Adrenal gland (tissue), 12 donors: ENCODE results near the gene SLC26A1. TPM values are rescaled to one million over a fixed set of nuclear protein-coding genes. Genes with fewer than 3 reads are reported as not detected.

Experiments used
- DNase-seq, 7 donors: peaks; one replicate each; pipeline ENCODE4 v3.0.0-alpha.2; 2019 to 2020
- H3K27ac ChIP-seq, 5 donors: fragments of 200-600 bp; sonication (generic) in 4 of 5; 1 replicate in 3 of 5; 2 replicates in 2 of 5; pipeline versions ENCODE4 v1.5.1 to v1.8.0; 2016 to 2020; ENCODE audit warnings: mild to moderate bottlenecking in 1 of 5
- H3K27me3 ChIP-seq: fragments of 200-600 bp; 2 replicates; pipeline ENCODE4 v1.8.0; 2021
- H3K36me3 ChIP-seq, 2 donors: fragments of 200-600 bp; replicated peaks in 1 of 2; 1 replicate in 1 of 2; 2 replicates in 1 of 2; pipeline versions ENCODE4 v1.5.1 to v1.8.0; 2018 to 2022
- H3K4me1 ChIP-seq, 2 donors: fragments of 200-600 bp; replicated peaks in 1 of 2; 1 replicate in 1 of 2; 2 replicates in 1 of 2; pipeline versions ENCODE4 v1.5.1 to v1.8.0; 2018 to 2021
- H3K4me3 ChIP-seq, 4 donors: fragments of 200-600 bp; sonication (generic) in 3 of 4; one replicate each; pipeline ENCODE4 v1.5.1; 2016 to 2018
- H3K9me3 ChIP-seq, 3 donors: fragments of 200-600 bp; sonication (generic) in 1 of 3; replicated peaks in 1 of 3; 1 replicate in 2 of 3; 2 replicates in 1 of 3; pipeline versions ENCODE4 v1.5.1 to v1.8.0; 2016 to 2021
- POLR2A ChIP-seq, 2 donors: fragments of 450-650 bp; IDR thresholded peaks; one replicate each; pipeline ENCODE4 v1.6.1; 2017; ENCODE audit warnings: antibody characterized with exemption in 2 of 2, mild to moderate bottlenecking in 2 of 2, moderate library complexity in 1 of 2
- WGBS, 4 donors: extraction: QIAGEN DNeasy Blood & Tissue Kit in 2 of 4; methylation state at CpG; one replicate each; pipeline versions ENCODE4 v1.1.5 to v1.1.7; 2013 to 2017; 5-methylcytosine and 5-hydroxymethylcytosine counted together
- intact Hi-C, 2 donors: fragments of 100-400 bp; cut with DNase I; formaldehyde crosslinking; loops; one replicate each; pipeline versions ENCODE4 v1.14.1 to v1.15.0; 2022 to 2023
- polyA plus RNA-seq, 3 donors: library from polyadenylated mRNA; stranded (reverse); fragments of 200-250 nt in 2 of 3; fragments of 350-450 nt in 1 of 3; fragmentation: Illumina TruSeq in 1 of 3; extraction: RNeasy Lipid Tissue Mini Kit (QIAGEN cat#74804) in 1 of 3; gene quantifications; one replicate each; pipeline ENCODE4 v1.2.3, GENCODE V29; 2013 to 2014
- total RNA-seq, 9 donors: library from RNA; depleted of rRNA in 4 of 9; stranded (reverse); fragments of >200 nt in 4 of 9; fragments of 120-200 nt in 1 of 9; fragmentation: NEBNext Ultra II Directional in 1 of 9; extraction: Animal tissue kit (Norgen Biotek cat#: 25700) in 1 of 9; gene quantifications; one replicate each; pipeline versions ENCODE4 v1.1.0 to v1.2.4, GENCODE V29; 2013 to 2023
- TF ChIP-seq, protein P1 (sequence below), 6 experiments: fragments of 450-650 bp in 4 of 6; fragments of 200-600 bp in 2 of 6; sonication (generic) in 1 of 6; IDR thresholded peaks; 1 replicate in 5 of 6; 2 replicates in 1 of 6; pipeline versions ENCODE4 v1.5.1 to v1.8.0; 2016 to 2021; ENCODE audit warnings: antibody characterized with exemption in 6 of 6, mild to moderate bottlenecking in 2 of 6, moderate library complexity in 1 of 6
- donor health status: healthy with polysubstance abuse.
- donor health status: Bipolar disorder and iron deficiency.
- donor health status: DM: yes; HTN: yes; CAD: no.
- donor health status: DM: no; HTN: no; CAD: no.
- donor health status: DM: no; HTN: no; CAD: no.
- donor health status: DM: yes; HTN: yes; CAD: no.

The SLC26A1 gene
- total and polyA plus RNA-seq, 12 donors: 0.85 to 55.0 (median 3.9) TPM

DNA sequence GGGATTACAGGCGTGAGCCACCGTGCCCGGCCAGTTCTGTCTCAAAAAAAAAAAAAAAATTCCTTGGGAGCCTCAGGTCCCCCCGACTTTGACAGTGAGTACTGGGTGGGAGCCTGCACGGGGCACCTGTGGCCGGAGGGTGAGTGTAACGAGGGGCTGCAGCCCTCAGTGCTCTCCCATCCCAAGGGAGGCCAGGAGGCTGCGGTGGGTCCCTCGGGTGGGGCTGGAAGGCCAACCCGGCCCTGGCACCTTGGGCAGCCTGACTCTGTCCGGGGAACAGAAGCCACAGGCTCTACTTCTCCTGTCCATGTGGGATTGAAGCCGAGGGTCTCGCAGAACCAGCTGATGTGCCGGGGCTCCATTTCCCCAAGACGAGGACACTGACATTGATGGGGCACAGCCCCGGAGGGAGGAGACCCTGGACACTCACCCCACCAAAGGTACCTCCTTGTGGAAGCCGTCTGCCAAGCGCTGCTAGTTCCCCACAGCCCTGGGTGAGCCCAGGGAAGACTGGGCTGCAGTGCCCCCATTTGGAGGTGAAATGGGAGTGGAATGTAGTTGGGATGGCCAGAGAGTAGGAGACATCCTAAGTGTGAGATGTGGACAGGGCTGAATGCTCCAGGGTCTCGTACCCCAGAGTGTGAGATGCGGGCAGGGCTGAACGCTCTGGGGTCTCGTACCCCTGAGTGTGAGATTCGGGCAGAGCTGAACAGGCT lies 2.3 kb upstream of the SLC26A1 start:
- Histone ChIP-seq H3K36me3 (peaks cover 0 to 1% of the 10 kb centered on the region in 2 donors), H3K9me3 (no peaks in the 10 kb centered on the region), H3K4me1 (peaks cover 20 to 25% of the 10 kb centered on the region in 2 donors), H3K27ac (no peak overlapping the region), H3K4me3 (no peak overlapping the region), H3K27me3 (no peaks in the 10 kb centered on the region)
- TF ChIP-seq, protein P1, sequence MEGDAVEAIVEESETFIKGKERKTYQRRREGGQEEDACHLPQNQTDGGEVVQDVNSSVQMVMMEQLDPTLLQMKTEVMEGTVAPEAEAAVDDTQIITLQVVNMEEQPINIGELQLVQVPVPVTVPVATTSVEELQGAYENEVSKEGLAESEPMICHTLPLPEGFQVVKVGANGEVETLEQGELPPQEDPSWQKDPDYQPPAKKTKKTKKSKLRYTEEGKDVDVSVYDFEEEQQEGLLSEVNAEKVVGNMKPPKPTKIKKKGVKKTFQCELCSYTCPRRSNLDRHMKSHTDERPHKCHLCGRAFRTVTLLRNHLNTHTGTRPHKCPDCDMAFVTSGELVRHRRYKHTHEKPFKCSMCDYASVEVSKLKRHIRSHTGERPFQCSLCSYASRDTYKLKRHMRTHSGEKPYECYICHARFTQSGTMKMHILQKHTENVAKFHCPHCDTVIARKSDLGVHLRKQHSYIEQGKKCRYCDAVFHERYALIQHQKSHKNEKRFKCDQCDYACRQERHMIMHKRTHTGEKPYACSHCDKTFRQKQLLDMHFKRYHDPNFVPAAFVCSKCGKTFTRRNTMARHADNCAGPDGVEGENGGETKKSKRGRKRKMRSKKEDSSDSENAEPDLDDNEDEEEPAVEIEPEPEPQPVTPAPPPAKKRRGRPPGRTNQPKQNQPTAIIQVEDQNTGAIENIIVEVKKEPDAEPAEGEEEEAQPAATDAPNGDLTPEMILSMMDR (IDR thresholded peaks at IDR 0.05): no peak
- no peak for TF ChIP-seq POLR2A (IDR thresholded peaks at IDR 0.05)
- DNase-seq: peak in 2 of 7 donors; percentile 15 to 29
- 91 to 93% (median 92%) methylated on average over 16 to 23 of the region's 23 CpGs for WGBS, 4 donors
- intact Hi-C loops: no loop called here

DNA sequence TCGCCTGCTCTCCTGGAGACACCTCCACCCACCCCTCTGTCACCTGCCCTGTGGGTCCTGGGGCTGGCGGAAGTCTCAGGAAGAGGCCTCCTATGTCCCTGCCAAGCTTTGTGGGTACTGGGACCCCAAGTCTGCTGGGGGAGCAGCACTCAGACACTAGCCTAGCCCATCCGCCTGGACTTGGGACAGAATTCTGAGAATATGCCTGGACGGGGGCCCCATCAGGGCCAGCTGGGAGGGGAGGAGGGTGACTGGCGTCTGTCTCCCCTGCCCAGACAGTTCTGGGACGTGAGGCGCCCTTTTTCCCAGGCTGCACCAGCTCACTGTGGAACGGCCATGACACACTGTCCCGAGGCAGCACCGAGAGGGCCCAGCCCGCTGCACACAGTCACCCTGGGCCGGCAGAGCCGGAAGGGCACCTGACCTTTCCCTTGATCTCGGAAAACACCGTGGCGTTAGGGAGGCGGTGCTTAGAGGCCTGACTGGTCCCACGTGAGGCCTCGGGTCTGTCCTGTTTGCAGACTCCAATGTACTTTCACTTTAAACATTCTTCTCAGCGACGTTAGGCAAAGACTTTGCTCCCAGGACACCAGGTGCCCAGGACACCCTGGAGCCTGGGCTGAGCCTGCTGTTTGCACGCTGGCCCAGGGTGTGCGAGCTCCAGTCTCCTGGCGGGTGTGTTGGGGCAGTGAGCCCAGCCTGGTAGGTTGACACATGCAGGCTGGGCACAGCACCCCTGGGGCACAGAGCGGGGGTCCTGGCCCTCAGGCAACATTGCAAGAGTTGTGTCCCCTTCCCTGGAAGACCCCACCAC lies 700 bp downstream of the SLC26A1 start:
- WGBS, 4 donors: 32 to 52% (median 35%) methylated on average over 10 to 25 of the region's 25 CpGs
- peaks cover 17 to 27% of the 10 kb centered on the region in 2 donors for H3K4me1 ChIP-seq
- H3K27ac ChIP-seq: peak overlapping the region; percentile 84 to 99 (median 92)
- H3K9me3 ChIP-seq: no peaks in the 10 kb centered on the region
- DNase-seq: peak; percentile 86 to 97 (median 96)
- intact Hi-C loops: no loop called here
- no peaks in the 10 kb centered on the region for H3K27me3 ChIP-seq
- H3K4me3 ChIP-seq: peak overlapping the region in 2 of 4 donors; percentile 18 to 52
- peaks cover 0 to 7% of the 10 kb centered on the region in 2 donors for H3K36me3 ChIP-seq
- TF ChIP-seq, protein P1 (IDR thresholded peaks at IDR 0.05): no peak
- peak; percentile 9 to 92 for TF ChIP-seq POLR2A (IDR thresholded peaks at IDR 0.05)

DNA sequence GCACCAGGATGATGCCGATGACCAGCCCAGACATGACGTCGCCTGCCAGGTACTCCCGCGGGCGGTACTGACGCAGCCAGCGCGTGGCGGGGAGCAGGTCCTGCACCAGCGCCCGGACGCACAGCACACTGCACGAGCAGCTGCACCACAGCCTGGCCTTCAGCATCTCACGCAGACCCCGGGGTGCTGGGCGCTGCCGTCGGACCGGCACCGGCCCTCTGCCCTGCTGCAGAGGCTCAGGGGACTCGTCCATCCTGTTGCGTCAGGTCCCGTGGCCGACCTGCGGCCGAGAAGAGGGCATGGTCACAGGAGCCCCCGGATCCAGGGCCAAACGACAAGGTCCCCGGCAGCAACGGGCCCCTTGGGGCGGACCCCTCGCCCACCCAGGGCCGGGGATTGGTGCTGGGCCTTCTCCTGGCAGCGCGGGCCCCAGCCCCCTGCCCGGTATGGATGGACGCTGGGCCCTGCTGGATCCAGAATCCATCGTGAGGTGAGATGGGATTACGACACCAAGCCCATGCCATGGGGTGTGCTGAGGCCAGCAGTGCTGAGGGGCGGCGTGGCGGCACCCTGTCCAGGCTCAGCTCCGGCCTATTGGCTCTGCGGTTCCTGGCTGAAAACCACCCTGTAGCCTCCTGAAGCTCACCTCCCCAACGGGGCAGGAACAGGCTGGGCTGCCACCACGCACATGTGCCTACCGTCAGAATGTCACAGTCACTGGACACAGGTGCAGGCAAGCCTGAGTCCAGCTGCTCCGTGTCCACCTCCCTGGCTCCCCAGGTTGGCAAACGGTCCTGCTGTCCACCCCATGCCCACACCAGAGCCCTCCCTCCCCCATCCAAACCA lies 1.5 kb downstream of the SLC26A1 start:
- WGBS, 4 donors: 90 to 97% (median 92%) methylated on average over 8 to 50 of the region's 50 CpGs
- H3K36me3 ChIP-seq: peaks cover 0 to 7% of the 10 kb centered on the region in 2 donors
- H3K27ac ChIP-seq: peak overlapping the region; percentile 84 to 99 (median 92)
- H3K9me3 ChIP-seq: no peaks in the 10 kb centered on the region
- DNase-seq: peak in 3 of 7 donors; percentile 18 to 46 (median 28)
- TF ChIP-seq, protein P1 (IDR thresholded peaks at IDR 0.05): no peak
- no peak for TF ChIP-seq POLR2A (IDR thresholded peaks at IDR 0.05)
- H3K4me1 ChIP-seq: peaks cover 19 to 25% of the 10 kb centered on the region in 2 donors
- peak overlapping the region in 1 of 4 donors; percentile 52 for H3K4me3 ChIP-seq
- no peaks in the 10 kb centered on the region for H3K27me3 ChIP-seq
- intact Hi-C loops: no loop called here
